GM21786 (cell line): ENCODE measurements around the gene ATP11C.
A peak's percentile ranks its signal among the peaks of the same experiment; 100 is the strongest.
"Not testable (repeated sequence)": the region's sequence is repeated elsewhere in the genome, so short reads cannot be mapped to it uniquely, and the experiment has no call there.

Source experiments
- ATAC-seq: cut with Tn5 transposase; IDR thresholded peaks from one replicate; pipeline ENCODE4 v1.9.1; 2021; ENCODE audit not compliant: unreplicated experiment

Gene ATP11C

GRCh38 chrX:139924696-139925095 is 8.2 kb downstream of the ATP11C start:
- no peak for ATAC-seq

DNA sequence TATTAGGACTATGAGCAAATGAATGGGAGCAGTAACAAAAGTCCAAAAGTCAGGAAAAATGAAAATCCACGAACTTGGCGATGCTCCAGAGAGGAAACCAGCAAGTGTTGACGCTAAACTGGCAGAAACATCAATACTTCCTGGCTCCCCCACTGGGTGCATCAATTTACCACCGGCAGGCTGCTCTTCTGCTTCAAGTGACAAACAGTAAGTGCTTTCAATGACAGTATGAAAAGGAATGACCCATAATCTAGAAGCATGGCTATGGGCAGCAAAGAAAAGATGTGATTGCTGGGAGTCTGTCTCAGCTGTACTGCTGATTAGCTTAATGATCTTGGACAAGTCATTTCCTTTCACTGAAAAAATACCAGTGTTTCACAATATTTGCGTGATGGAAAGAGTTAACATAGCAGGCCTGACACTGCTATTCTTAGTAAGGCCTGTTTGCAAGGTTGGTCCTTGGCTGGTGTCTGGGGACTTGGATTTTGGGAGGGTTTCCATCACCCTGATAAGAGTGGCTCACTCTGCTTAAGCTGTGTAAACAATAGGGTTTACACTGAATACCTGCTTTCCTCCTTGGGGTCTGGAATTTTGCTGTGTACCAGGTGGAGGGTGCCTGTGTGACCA is 8.7 kb downstream of the ATP11C start:
- no peak for ATAC-seq

DNA sequence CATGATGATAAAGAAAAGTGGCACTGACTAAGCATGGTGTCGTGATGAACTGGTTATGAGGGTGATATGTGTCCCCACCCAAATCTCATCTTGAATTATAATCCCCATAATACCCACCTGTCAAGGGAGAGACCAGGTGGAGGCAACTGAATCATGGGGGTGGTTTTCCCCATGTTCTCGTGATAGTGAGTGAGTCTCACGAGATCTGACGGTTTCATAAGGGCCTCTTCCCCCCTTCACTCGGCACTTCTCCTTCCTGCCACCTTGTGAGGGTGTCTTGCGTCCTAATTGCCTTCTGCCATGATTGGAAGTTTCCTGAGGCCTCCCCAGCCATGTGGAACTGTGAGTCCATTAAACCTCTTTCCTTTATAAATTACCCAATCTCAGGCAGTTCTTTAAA is 11.7 kb downstream of the ATP11C start:
- ATAC-seq: not testable (repeated sequence)

DNA sequence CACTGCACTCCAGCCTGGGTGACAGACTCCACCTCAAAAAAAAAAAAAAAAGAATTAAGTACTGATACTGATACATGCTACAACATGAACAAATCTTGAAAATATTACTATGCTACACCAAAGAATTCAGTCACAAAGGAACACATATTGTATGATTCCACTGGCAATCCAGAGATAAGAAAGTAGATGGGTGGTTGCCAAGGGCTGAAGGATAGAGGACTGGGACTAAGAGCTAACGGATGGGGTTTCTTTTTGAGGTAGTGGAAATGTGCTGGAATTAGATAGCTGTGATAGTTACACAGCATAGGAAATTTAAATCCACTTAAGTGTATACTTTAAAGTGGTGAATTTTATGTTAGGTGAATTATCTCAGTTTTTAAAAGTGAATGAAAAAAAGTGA is 12.5 kb downstream of the ATP11C start:
- ATAC-seq: no peak

DNA sequence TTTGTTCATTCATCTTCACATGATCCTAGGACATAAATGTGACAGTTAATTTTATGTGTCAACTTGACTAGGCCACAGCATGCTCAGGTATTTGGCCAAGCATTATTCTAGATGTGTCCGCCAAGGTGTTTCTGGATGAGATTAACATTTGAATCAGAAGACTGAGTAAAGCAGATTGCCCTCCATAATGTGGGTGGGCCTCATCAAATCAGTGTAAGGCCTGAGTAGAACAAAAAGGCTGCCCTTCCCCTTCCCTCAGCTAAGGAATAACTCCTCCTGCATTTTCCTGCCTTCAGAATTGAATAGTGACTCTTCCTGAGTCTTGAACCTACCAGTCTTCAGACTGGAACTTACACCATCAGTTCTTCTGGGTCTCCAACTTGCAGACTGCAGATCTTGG is 18.4 kb downstream of the ATP11C start:
- ATAC-seq: no peak

DNA sequence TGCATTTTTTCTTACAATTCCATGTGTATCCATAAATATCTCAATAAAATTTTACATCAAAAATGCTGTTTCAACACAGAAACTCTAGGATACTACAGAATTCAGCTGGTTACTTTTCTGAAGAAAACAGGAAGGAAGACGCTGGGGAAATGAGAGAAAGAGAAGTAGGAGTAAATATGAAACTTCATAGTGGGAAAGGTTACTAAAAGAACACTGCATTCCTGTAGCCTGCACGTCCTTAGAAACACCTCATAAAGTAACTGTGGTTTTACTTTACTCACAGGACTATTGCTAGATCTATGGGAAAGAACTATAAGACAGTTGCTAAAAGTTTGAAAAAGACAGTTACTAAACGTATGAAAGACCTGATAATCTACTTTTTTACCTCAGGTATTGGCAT is 23.1 kb downstream of the ATP11C start:
- ATAC-seq: peak; percentile 43

DNA sequence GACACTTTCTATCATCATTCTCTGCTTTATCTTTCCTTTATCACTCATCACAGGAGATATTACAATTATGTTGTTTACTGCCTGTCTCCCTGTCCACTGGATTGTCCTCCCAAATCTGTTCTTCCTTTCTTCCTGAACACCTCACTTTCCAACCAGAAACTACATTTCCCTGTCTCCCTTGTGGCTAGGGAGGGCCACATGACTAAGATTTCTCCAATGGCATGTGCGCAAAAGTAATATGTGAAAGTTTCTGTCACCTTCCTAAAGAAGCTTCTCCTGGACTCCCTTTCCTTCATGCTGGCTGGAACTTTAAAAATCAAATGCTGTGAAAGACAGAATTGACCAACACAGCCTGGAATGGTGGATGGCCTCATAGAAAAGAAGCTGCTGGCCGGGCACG is 25.8 kb downstream of the ATP11C start:
- no peak for ATAC-seq

DNA sequence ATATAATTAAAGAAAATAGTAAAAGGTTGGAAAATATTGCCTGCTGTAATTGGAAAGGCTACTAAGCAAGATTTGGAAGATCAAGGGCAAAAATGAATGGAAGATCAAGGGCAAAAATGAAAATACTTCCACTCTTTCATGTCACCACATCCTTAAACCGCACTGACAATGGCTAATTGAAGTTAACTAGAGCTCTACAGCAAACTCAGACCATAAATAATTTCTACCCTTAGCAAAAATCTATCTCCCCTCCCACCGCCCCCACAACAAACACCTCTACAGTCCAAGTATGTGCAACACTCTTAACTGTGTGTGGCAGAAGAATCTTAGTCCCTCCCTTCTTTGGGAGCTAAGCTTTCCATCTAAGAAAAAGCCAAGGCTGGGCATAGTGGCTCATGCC is 27.1 kb downstream of the ATP11C start:
- no peak for ATAC-seq

- ATAC-seq: no peak
Observed at GRCh38 chrX:139905051-139905450, 27.8 kb downstream of the ATP11C start.

GRCh38 chrX:139903210-139903609 is 29.6 kb downstream of the ATP11C start:
- ATAC-seq: no peak

- no peak for ATAC-seq
Observed at GRCh38 chrX:139902559-139902958, 30.3 kb downstream of the ATP11C start.

GRCh38 chrX:139898334-139898733 is 34.5 kb downstream of the ATP11C start:
- ATAC-seq: no peak

DNA sequence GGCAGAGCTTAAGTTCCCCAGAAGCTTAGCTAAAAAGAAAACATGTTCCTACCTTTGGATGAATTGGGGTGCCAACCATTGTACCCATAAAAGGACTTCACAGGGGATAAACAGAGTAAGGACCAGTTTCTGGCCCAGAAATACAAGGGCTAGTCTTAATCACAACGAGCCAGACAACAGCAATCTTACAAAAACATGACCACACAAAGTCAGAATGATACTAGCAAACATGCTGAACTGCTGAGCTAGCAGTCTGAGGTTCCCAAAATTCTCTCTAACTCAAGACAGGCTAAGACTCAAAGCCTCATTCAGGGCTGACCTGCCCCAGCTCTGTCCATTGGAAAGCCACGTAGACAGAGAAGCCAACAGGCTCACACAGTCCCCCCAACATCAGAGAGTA is 40.3 kb downstream of the ATP11C start:
- ATAC-seq: peak; percentile 80

DNA sequence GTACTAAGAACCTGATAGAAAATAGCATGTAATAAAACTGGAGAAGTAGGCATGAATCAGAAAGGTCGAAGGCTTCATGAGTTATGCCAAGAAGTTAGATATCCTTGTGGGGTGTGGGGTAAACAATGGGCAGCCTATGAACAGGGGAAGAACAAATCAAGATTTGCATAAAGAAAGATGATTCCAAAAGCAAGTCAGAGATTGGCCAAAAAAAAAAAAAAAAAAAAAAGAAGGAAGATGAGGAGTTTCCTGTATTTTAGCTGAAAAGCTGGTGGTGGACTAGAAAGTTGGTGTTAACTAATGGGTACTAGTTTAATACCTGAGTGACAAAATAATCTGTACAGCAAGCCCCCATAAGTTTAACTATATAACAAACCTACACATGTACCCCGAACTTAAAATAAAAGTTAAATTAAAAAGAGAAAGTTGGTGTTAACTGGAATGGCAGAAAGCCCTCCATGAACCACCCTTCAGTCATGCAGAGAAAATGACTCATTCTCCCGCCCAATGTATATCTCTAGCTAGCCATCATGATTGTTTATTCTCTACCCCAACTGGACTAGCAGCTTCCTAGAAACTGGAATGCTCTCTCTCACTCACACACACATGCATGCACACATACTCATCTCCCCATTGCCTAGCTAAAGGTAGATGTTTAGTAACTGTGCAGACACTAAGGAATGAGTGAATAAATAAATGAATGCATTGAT is 41.7 kb downstream of the ATP11C start:
- ATAC-seq: no peak

GRCh38 chrX:139889760-139890159 is 43.1 kb downstream of the ATP11C start:
- ATAC-seq: no peak

GRCh38 chrX:139883984-139884383 is 48.9 kb downstream of the ATP11C start:
- ATAC-seq: no peak

- no peak for ATAC-seq
Observed at GRCh38 chrX:139882299-139882698, 50.6 kb downstream of the ATP11C start.

GRCh38 chrX:139881572-139881971 is 51.3 kb downstream of the ATP11C start:
- ATAC-seq: no peak

DNA sequence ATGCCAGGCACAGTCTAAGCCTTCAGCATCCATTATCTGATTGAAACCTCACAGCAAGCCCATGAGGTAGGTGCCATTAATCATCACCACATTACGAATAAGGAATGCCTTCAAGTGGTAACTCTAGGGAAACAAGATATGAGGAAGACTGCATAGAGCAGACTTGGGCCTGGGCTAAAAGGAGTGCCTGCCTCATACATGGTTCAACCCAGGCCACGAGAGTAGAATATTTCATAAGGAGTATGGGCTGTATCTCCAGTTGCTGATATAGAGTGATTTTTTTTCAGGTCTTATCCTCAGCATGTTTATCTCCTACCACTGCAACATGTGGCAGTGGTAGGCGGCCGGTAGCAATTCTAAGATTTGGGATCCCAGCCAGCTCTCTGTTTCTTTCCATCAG is 51.7 kb downstream of the ATP11C start:
- no peak for ATAC-seq

DNA sequence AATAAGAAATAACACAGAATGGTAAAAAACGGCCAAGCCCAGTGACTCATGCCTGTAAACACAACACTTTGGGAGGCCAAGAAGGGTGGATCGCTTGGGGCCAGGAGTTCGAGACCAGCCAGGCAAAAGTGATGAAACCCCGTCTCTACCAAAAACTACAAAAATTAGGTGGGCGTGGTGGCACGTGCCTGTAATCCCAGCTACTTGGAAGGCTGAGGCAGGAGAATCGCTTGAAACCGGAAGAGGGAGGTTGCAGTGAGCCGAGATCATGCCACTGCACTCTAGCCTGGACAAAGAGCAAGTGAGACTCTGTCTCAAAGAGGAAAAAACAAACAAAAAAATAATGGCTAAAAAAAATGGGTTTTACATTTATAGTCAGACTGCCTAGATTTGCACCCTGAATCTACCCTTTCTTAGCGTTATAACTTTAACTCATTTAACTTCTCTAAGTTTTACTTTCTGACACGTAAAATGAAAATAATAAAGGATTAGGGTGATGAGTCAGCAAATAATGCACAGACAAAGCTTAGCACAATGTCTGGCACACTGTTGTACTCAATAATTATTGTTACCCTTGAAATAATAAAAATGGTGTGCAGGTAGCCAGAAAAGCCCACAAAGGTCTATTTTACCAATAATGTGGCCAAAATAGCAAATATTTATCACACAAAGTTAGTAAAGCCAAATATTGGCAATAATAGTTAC is 55.0 kb downstream of the ATP11C start:
- no peak for ATAC-seq

DNA sequence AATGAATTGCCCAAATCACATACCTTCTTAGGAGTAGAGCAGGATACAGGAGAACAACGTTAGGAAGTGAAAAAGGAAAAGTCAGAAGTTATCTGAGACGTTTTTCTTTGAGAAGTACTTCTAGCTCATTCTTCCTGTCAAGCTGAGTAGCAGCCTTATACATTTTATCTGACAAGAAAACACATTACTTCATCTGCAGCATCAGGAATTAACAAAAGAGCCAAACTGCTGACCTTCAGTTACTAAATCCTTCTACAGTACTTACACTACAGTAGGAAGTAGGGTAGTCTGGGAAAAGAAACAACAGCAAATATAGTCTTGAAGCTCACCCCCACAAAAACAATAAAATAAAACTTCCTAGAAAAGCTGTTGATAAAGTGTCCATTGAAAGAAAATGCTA is 57.0 kb downstream of the ATP11C start:
- no peak for ATAC-seq

- no peak for ATAC-seq
Observed at GRCh38 chrX:139869796-139870195, 63.1 kb downstream of the ATP11C start.
